Activated CD4-positive, alpha-beta memory T cell treated with anti-CD3 and anti-CD28 coated beads for 36 hours (primary cell): Measurements from ENCODE around the gene TMTC1. TPM values are rescaled to one million over a fixed set of nuclear protein-coding genes. Genes with fewer than 3 reads are reported as not detected.
"Not testable (repeated sequence)": the region's sequence is repeated elsewhere in the genome, so short reads cannot be mapped to it uniquely, and the experiment has no call there.

Source experiments
- CTCF ChIA-PET: fragments of 350-600 bp; sonication (Branson Sonifier 250); formaldehyde crosslinking; loops from one replicate; lab custom pipeline; 2021; ENCODE audit warnings: antibody characterized with exemption, inconsistent platforms; lab: Charles Lee
- POLR2A ChIA-PET: fragments of 350-600 bp; sonication (Branson Sonifier 250); formaldehyde crosslinking; loops from one replicate; lab custom pipeline; 2021; ENCODE audit warnings: antibody characterized with exemption; lab: Charles Lee
- DNase-seq: peaks from one replicate; pipeline ENCODE4 v3.0.0-alpha.2; 2020
- H3K27ac Mint-ChIP-seq: one replicate; pipeline ENCODE4 v1.8.0; 2021; ENCODE audit warnings: mixed read lengths
- H3K27me3 Mint-ChIP-seq: one replicate; pipeline ENCODE4 v1.8.0; 2021; ENCODE audit warnings: mixed read lengths
- H3K36me3 Mint-ChIP-seq: one replicate; pipeline ENCODE4 v1.8.0; 2021; ENCODE audit warnings: mixed read lengths
- H3K4me1 Mint-ChIP-seq: one replicate; pipeline ENCODE4 v1.8.0; 2021; ENCODE audit warnings: low read depth, mixed read lengths
- H3K4me3 Mint-ChIP-seq: one replicate; pipeline ENCODE4 v1.8.0; 2021; ENCODE audit warnings: mild to moderate bottlenecking, mixed read lengths
- H3K9me3 Mint-ChIP-seq: one replicate; pipeline ENCODE4 v1.8.0; 2021; ENCODE audit warnings: mixed read lengths
- intact Hi-C: fragments of 100-400 bp; cut with micrococcal nuclease; formaldehyde crosslinking; loops from one replicate; pipeline ENCODE4 v1.15.1; 2023
- total RNA-seq, 2 experiments: library from RNA; stranded (reverse); gene quantifications; one replicate each; pipeline ENCODE4 v1.2.3, GENCODE V29; 2021

The TMTC1 gene
- total RNA-seq, 2 experiments from 2014 or later: 0.15 to 0.17 TPM

- intact Hi-C loops: no loop called here
- Mint-ChIP-seq H3K36me3 (no peaks in the 10 kb centered on the region), H3K4me1 (no peaks in the 10 kb centered on the region), H3K27me3 (no peaks in the 10 kb centered on the region), H3K27ac (no peak overlapping the region), H3K9me3 (no peaks in the 10 kb centered on the region), H3K4me3 (no peak overlapping the region)
- ChIA-PET POLR2A (no interaction called here), CTCF (no interaction called here)
- DNase-seq: no peak
Measured at GRCh38 chr12:29639893-29640495, 143.7 kb downstream of the TMTC1 start.

GRCh38 chr12:29638528-29638927, 145.2 kb downstream of the TMTC1 start:
- intact Hi-C loops: no loop called here
- DNase-seq: no peak
- H3K9me3 Mint-ChIP-seq: no peaks in the 10 kb centered on the region
- peaks cover 2% of the 10 kb centered on the region for H3K27me3 Mint-ChIP-seq
- H3K4me3 Mint-ChIP-seq: no peak overlapping the region
- H3K27ac Mint-ChIP-seq: no peak overlapping the region
- POLR2A ChIA-PET: no interaction called here
- H3K36me3 Mint-ChIP-seq: no peaks in the 10 kb centered on the region
- CTCF ChIA-PET: no interaction called here
- H3K4me1 Mint-ChIP-seq: no peaks in the 10 kb centered on the region

GRCh38 chr12:29634057-29634456, 149.7 kb downstream of the TMTC1 start:
- ChIA-PET CTCF (no interaction called here), POLR2A (no interaction called here)
- peaks cover 2% of the 10 kb centered on the region for H3K27me3 Mint-ChIP-seq
- no peak for DNase-seq
- no peaks in the 10 kb centered on the region for H3K4me1 Mint-ChIP-seq
- no peaks in the 10 kb centered on the region for H3K9me3 Mint-ChIP-seq
- no peak overlapping the region for H3K4me3 Mint-ChIP-seq
- H3K27ac Mint-ChIP-seq: no peak overlapping the region
- H3K36me3 Mint-ChIP-seq: no peaks in the 10 kb centered on the region
- intact Hi-C loops: no loop called here

- intact Hi-C loops, POLR2A ChIA-PET, H3K4me1 Mint-ChIP-seq, H3K27me3 Mint-ChIP-seq, H3K9me3 Mint-ChIP-seq, H3K27ac Mint-ChIP-seq, H3K36me3 Mint-ChIP-seq, H3K4me3 Mint-ChIP-seq, DNase-seq, CTCF ChIA-PET: not testable (repeated sequence)
Measured at GRCh38 chr12:29630164-29630563, 153.6 kb downstream of the TMTC1 start.

GRCh38 chr12:29627221-29627620, 156.5 kb downstream of the TMTC1 start:
- Mint-ChIP-seq H3K36me3 (no peaks in the 10 kb centered on the region), H3K4me3 (no peak overlapping the region), H3K4me1 (no peaks in the 10 kb centered on the region), H3K27ac (no peak overlapping the region), H3K27me3 (no peaks in the 10 kb centered on the region), H3K9me3 (peaks cover 5% of the 10 kb centered on the region)
- no peak for DNase-seq
- CTCF ChIA-PET: interaction anchor here (0.9 kb wide), 1 partner anchor 17 kb away, joined by 6 read pairs; no protein-coding TSS in a partner anchor
- POLR2A ChIA-PET: no interaction called here
- intact Hi-C loops: no loop called here

DNA sequence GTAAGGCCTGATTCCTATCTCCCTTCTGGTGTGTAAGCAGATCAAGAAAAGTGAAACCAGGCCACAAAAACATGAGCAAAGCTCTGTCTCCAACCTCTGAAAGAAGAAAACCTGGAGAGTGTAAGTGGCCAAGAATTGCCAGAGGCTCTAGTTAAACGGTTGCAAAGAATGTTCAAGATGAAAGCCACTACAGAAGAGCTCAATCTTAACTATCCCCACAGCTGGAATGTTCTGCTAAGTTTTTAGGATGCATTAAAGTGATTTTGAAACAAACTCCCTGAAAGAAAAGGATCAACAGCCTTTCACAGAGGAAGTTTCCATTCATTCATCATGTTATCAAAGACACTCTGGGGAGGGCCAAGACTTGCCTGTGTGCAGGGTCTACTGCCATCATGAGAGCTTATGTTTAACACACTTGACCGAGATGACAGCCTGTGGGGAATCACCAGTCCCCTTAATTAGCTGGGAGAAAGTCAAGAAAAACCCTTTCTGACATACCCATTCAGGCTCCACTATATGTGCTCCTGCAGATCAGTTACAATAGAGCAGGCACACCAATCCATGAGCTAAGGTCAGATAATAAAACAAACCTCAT, 158.3 kb downstream of the TMTC1 start:
- intact Hi-C loops: no loop called here
- DNase-seq: no peak
- Mint-ChIP-seq H3K27ac (no peak overlapping the region), H3K27me3 (peaks cover 4% of the 10 kb centered on the region), H3K4me1 (no peaks in the 10 kb centered on the region), H3K36me3 (no peaks in the 10 kb centered on the region), H3K4me3 (no peak overlapping the region), H3K9me3 (peaks cover 5% of the 10 kb centered on the region)
- POLR2A ChIA-PET: no interaction called here
- CTCF ChIA-PET: no interaction called here

GRCh38 chr12:29622251-29622650, 161.5 kb downstream of the TMTC1 start:
- Mint-ChIP-seq H3K4me1 (no peaks in the 10 kb centered on the region), H3K9me3 (no peaks in the 10 kb centered on the region), H3K27me3 (peaks cover 6% of the 10 kb centered on the region), H3K4me3 (no peak overlapping the region), H3K36me3 (no peaks in the 10 kb centered on the region), H3K27ac (no peak overlapping the region)
- no peak for DNase-seq
- ChIA-PET POLR2A (no interaction called here), CTCF (no interaction called here)
- intact Hi-C loops: no loop called here

- H3K9me3 Mint-ChIP-seq: no peaks in the 10 kb centered on the region
- intact Hi-C loops: no loop called here
- H3K36me3 Mint-ChIP-seq: no peaks in the 10 kb centered on the region
- no peak for DNase-seq
- H3K27ac Mint-ChIP-seq: no peak overlapping the region
- ChIA-PET CTCF (no interaction called here), POLR2A (no interaction called here)
- H3K4me1 Mint-ChIP-seq: no peaks in the 10 kb centered on the region
- peaks cover 7% of the 10 kb centered on the region for H3K27me3 Mint-ChIP-seq
- H3K4me3 Mint-ChIP-seq: no peak overlapping the region
Measured at GRCh38 chr12:29620030-29620429, 163.7 kb downstream of the TMTC1 start.

DNA sequence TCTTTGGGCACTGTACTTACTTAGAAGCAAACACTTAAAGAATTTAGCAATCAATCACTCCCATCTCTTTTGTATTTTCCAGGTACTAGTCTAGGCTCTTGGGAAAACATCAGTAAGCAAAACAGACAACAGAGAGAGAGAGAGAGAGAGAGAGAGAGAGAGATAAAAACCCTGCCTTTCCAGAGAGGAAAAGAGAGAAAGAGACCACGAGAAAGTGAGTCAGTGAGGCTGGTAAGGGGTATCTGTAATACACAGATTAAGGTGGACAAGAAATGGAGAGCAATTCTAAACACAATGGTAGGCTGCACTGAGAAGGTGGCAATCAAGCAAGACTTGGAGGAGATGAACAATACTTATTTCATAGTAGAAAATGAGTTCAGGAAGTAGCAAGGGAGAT, 166.3 kb downstream of the TMTC1 start:
- ChIA-PET POLR2A (no interaction called here), CTCF (no interaction called here)
- no peaks in the 10 kb centered on the region for H3K9me3 Mint-ChIP-seq
- no peak for DNase-seq
- intact Hi-C loops: no loop called here
- H3K27me3 Mint-ChIP-seq: peaks cover 12% of the 10 kb centered on the region
- H3K27ac Mint-ChIP-seq: no peak overlapping the region
- H3K4me1 Mint-ChIP-seq: no peaks in the 10 kb centered on the region
- no peak overlapping the region for H3K4me3 Mint-ChIP-seq
- no peaks in the 10 kb centered on the region for H3K36me3 Mint-ChIP-seq

- no peaks in the 10 kb centered on the region for H3K9me3 Mint-ChIP-seq
- intact Hi-C loops: no loop called here
- H3K4me3 Mint-ChIP-seq: no peak overlapping the region
- ChIA-PET POLR2A (no interaction called here), CTCF (no interaction called here)
- H3K27me3 Mint-ChIP-seq: peaks cover 12% of the 10 kb centered on the region
- H3K4me1 Mint-ChIP-seq: no peaks in the 10 kb centered on the region
- no peak for DNase-seq
- H3K27ac Mint-ChIP-seq: no peak overlapping the region
- H3K36me3 Mint-ChIP-seq: no peaks in the 10 kb centered on the region
Measured at GRCh38 chr12:29616664-29617406, 166.9 kb downstream of the TMTC1 start.

DNA sequence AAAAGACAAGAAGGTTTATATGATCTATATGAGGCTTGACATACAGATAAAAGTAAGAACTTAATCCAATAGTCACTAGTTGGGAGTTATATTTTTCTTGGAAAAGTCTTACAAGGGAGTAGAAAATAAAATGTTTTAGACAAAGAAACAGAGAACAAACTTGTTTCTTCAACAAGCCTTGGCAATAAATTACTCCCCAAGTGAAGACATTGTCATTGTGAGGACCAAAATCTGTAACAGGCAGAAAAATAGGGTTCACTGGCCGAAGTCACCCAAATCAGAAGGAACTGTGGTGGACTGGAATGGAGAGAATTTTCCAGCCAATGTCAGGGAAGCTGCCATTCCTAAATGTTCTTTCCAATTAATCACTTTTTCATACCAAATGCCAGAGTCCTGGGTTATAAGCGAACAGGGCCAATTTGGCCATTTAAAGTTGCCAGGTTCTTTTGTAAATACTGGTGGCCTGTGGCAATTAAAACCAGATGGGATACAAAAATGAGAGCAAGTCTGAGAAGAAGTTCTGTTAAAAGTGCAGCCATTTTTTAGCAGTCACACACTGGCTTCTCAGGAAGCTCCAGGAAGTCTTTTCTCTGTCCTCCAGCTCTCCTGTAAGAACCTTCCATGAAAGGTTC, 168.9 kb downstream of the TMTC1 start:
- peaks cover 8% of the 10 kb centered on the region for H3K27me3 Mint-ChIP-seq
- H3K9me3 Mint-ChIP-seq: no peaks in the 10 kb centered on the region
- DNase-seq: no peak
- H3K36me3 Mint-ChIP-seq: no peaks in the 10 kb centered on the region
- intact Hi-C loops: no loop called here
- H3K27ac Mint-ChIP-seq: no peak overlapping the region
- no peaks in the 10 kb centered on the region for H3K4me1 Mint-ChIP-seq
- no peak overlapping the region for H3K4me3 Mint-ChIP-seq
- ChIA-PET POLR2A (no interaction called here), CTCF (no interaction called here)

DNA sequence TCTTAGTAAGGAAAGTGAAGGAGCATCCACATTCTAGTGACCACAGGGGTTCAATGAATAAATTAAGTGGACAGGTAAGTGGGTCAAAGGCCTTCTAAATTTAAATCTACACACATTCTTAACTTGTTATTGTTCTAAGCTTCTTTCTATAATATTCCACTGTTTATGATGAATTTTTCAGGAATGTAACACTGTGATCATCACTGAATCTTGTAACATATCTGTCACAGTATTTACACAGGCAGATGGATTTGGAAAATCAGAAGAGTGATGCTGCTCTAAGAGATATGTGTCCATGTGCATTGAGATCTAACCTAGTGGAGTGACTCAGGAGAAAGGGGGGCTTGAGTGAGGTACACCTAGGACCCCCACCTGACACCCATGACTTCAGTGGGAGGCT, 170.8 kb downstream of the TMTC1 start:
- H3K36me3 Mint-ChIP-seq: no peaks in the 10 kb centered on the region
- peaks cover 7% of the 10 kb centered on the region for H3K27me3 Mint-ChIP-seq
- ChIA-PET CTCF (no interaction called here), POLR2A (no interaction called here)
- H3K9me3 Mint-ChIP-seq: no peaks in the 10 kb centered on the region
- DNase-seq: no peak
- intact Hi-C loops: no loop called here
- H3K4me1 Mint-ChIP-seq: no peaks in the 10 kb centered on the region
- no peak overlapping the region for H3K4me3 Mint-ChIP-seq
- no peak overlapping the region for H3K27ac Mint-ChIP-seq
